ENCODE data around the gene TTN. TPM values are rescaled to one million over a fixed set of nuclear protein-coding genes. Genes with fewer than 3 reads are reported as not detected.

The TTN gene
- total and polyA plus RNA-seq, 2 donors (not counting 1 experiment from before 2014, with no cell fraction given): 1.7 to 46.4 TPM

DNA sequence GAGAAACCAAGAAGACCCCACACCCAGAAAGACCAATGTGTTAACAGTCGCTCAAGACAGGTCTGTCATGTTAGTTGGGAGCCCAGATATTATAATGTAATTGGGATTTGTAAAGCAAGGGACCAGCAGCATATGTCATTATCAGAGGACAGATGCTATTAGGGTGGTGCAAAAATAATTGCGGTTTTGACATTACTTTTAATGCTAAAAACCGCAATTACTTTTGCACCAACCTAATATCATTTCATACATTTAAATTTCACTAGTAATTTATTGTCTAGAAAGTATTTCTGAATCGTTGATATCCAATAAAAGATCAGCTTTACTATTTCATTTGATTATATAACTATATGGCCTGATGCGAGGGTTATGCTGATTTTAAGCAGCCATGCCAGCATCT lies 131.2 kb downstream of the TTN start:
- Histone ChIP-seq H3K9ac (ENCODE audit: low read length) (no peak overlapping the region), H3K27ac (ENCODE audit: low read length in 2 of 2) (no peak overlapping the region), H3K4me2 (replicated peaks; ENCODE audit: low read depth, low read length, poor library complexity, severe bottlenecking) (no peak overlapping the region), H2AFZ (ENCODE audit: insufficient read depth, low read depth, low read length, poor library complexity, severe bottlenecking) (no peak overlapping the region), H4K20me1 (ENCODE audit: control insufficient read depth, insufficient read depth, low read length, poor library complexity, severe bottlenecking) (no peaks in the 10 kb centered on the region), H3K36me3 (replicated peaks in 1 of 2; ENCODE audit: control extremely low read depth in 1 of 2, control insufficient read depth in 1 of 2, extremely low read depth in 1 of 2, insufficient read depth in 2 of 2, low read length in 1 of 2) (peaks cover 0 to 3% of the 10 kb centered on the region in 2 experiments), H3K79me2 (ENCODE audit: control insufficient read depth, insufficient read depth, low read length) (no peaks in the 10 kb centered on the region), H3K4me1 (ENCODE audit: control insufficient read depth in 2 of 2, insufficient read depth in 2 of 2, low read length in 2 of 2) (peaks cover 3 to 4% of the 10 kb centered on the region in 2 donors), H3K4me3 (ENCODE audit: control extremely low read depth in 1 of 5, extremely low read depth in 1 of 5, insufficient read depth in 1 of 5, low read depth in 2 of 5, low read length in 4 of 5) (no peak overlapping the region), H3K27me3 (replicated peaks in 1 of 4; ENCODE audit: control extremely low read depth in 1 of 4, control insufficient read depth in 3 of 4, insufficient read depth in 4 of 4, low read length in 3 of 4) (no peaks in the 10 kb centered on the region), H3K9me3 (ENCODE audit: control extremely low read depth in 1 of 3, control insufficient read depth in 2 of 3, insufficient read depth in 1 of 3, low read length in 2 of 3) (peaks cover 0 to 7% (median 4%) of the 10 kb centered on the region in 3 donors)
- ChIA-PET POLR2A (no interaction called here), CTCF (no interaction called here)
- Mint-ChIP-seq H3K9me3 (ENCODE audit: insufficient read depth) (peaks cover 7% of the 10 kb centered on the region), H3K4me3 (no peak overlapping the region), H3K27ac (no peak overlapping the region), H3K4me1 (peaks cover 5% of the 10 kb centered on the region), H3K27me3 (no peaks in the 10 kb centered on the region)
- no peak for DNase-seq
- ATAC-seq (ENCODE audit: low read depth): no peak
- no CpG with 5 or more reads among the region's 5 CpGs for WGBS (ENCODE audit: insufficient coverage)
- TF ChIP-seq CTCF (IDR thresholded peaks at IDR 0.05): no peak
- no peak for TF ChIP-seq EZH2 (IDR thresholded peaks at IDR 0.05; ENCODE audit: borderline replicate concordance, insufficient read depth, low read depth, low read length, poor library complexity, severe bottlenecking)
- intact Hi-C loops (cut with micrococcal nuclease): no loop called here

DNA sequence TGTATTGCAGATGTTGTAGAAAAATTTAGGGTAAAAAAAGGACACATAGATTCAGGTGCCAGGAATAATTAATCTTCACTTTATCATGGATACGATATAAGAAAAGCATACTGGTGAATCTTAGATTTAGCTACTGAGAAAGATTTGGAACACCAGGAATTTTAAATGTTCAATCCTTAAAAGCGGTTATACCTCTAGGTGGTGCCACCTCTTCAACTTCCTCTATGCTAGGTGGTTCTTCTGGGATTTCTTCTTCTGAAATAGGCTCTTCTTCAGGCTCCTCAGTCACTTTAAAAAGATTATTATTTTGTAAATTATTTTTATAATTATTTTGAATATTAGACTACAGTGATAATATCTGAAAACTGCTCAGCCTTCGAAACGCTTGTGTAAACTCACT lies 133.1 kb downstream of the TTN start:
- Histone ChIP-seq H3K4me3 (ENCODE audit: control extremely low read depth in 1 of 5, extremely low read depth in 1 of 5, insufficient read depth in 1 of 5, low read depth in 2 of 5, low read length in 4 of 5) (no peak overlapping the region), H3K79me2 (ENCODE audit: control insufficient read depth, insufficient read depth, low read length) (no peaks in the 10 kb centered on the region), H3K4me2 (replicated peaks; ENCODE audit: low read depth, low read length, poor library complexity, severe bottlenecking) (no peak overlapping the region), H3K27me3 (replicated peaks in 1 of 4; ENCODE audit: control extremely low read depth in 1 of 4, control insufficient read depth in 3 of 4, insufficient read depth in 4 of 4, low read length in 3 of 4) (no peaks in the 10 kb centered on the region), H3K36me3 (replicated peaks in 1 of 2; ENCODE audit: control extremely low read depth in 1 of 2, control insufficient read depth in 1 of 2, extremely low read depth in 1 of 2, insufficient read depth in 2 of 2, low read length in 1 of 2) (peaks cover 0 to 3% of the 10 kb centered on the region in 2 experiments), H2AFZ (ENCODE audit: insufficient read depth, low read depth, low read length, poor library complexity, severe bottlenecking) (no peak overlapping the region), H3K9ac (ENCODE audit: low read length) (no peak overlapping the region), H3K4me1 (ENCODE audit: control insufficient read depth in 2 of 2, insufficient read depth in 2 of 2, low read length in 2 of 2) (peaks cover 3 to 4% of the 10 kb centered on the region in 2 donors), H3K9me3 (ENCODE audit: control extremely low read depth in 1 of 3, control insufficient read depth in 2 of 3, insufficient read depth in 1 of 3, low read length in 2 of 3) (peaks cover 0 to 6% (median 4%) of the 10 kb centered on the region in 3 donors), H4K20me1 (ENCODE audit: control insufficient read depth, insufficient read depth, low read length, poor library complexity, severe bottlenecking) (no peaks in the 10 kb centered on the region), H3K27ac (ENCODE audit: low read length in 2 of 2) (no peak overlapping the region)
- no peaks in the 10 kb centered on the region for H3K27me3 Mint-ChIP-seq
- intact Hi-C loops (cut with micrococcal nuclease): no loop called here
- peaks cover 7% of the 10 kb centered on the region for H3K9me3 Mint-ChIP-seq (ENCODE audit: insufficient read depth)
- H3K4me3 Mint-ChIP-seq: no peak overlapping the region
- peaks cover 5% of the 10 kb centered on the region for H3K4me1 Mint-ChIP-seq
- WGBS (ENCODE audit: insufficient coverage): no CpG with 5 or more reads among the region's 4 CpGs
- H3K27ac Mint-ChIP-seq: no peak overlapping the region
- DNase-seq: no peak
- ChIA-PET POLR2A (no interaction called here), CTCF (no interaction called here)
- no peak for ATAC-seq (ENCODE audit: low read depth)
- no peak for TF ChIP-seq EZH2 (IDR thresholded peaks at IDR 0.05; ENCODE audit: borderline replicate concordance, insufficient read depth, low read depth, low read length, poor library complexity, severe bottlenecking)
- no peak for TF ChIP-seq CTCF (IDR thresholded peaks at IDR 0.05)

Data from B cell (primary cell).